ENCODE results near the gene SERPINA1.

Gene SERPINA1

GRCh38 chr14:94349276-94349675 is 39.1 kb downstream of the SERPINA1 start:
- DNase-seq (ENCODE audit: extremely low read depth in 1 of 2, low read depth in 1 of 2), result no peak

GRCh38 chr14:94348836-94349235 is 39.6 kb downstream of the SERPINA1 start:
- no peak for DNase-seq (ENCODE audit: extremely low read depth in 1 of 2, low read depth in 1 of 2)

- no peak for DNase-seq (ENCODE audit: extremely low read depth in 1 of 2, low read depth in 1 of 2)
These were observed 41.6 kb downstream of the SERPINA1 start for GRCh38 chr14:94346841-94347240.

GRCh38 chr14:94346065-94346786 is 42.2 kb downstream of the SERPINA1 start:
- peak in 1 of 2 donors; percentile 6 for DNase-seq (ENCODE audit: extremely low read depth in 1 of 2, low read depth in 1 of 2)

GRCh38 chr14:94345344-94346064 is 42.9 kb downstream of the SERPINA1 start:
- no peak for DNase-seq (ENCODE audit: extremely low read depth in 1 of 2, low read depth in 1 of 2)

GRCh38 chr14:94344389-94344788 is 44.0 kb downstream of the SERPINA1 start:
- no peak for DNase-seq (ENCODE audit: extremely low read depth in 1 of 2, low read depth in 1 of 2)

GRCh38 chr14:94343238-94344005 is 45.0 kb downstream of the SERPINA1 start:
- no peak for DNase-seq (ENCODE audit: extremely low read depth in 1 of 2, low read depth in 1 of 2)

- DNase-seq (ENCODE audit: extremely low read depth in 1 of 2, low read depth in 1 of 2), result no peak
These were observed 46.0 kb downstream of the SERPINA1 start for GRCh38 chr14:94342334-94342934.

GRCh38 chr14:94341656-94342333 is 46.6 kb downstream of the SERPINA1 start:
- DNase-seq (ENCODE audit: extremely low read depth in 1 of 2, low read depth in 1 of 2), result no peak

- no peak for DNase-seq (ENCODE audit: extremely low read depth in 1 of 2, low read depth in 1 of 2)
These were observed 47.9 kb downstream of the SERPINA1 start for GRCh38 chr14:94340533-94340932.

- DNase-seq (ENCODE audit: extremely low read depth in 1 of 2, low read depth in 1 of 2), result no peak
These were observed 50.4 kb downstream of the SERPINA1 start for GRCh38 chr14:94338023-94338422.

GRCh38 chr14:94337274-94337673 is 51.1 kb downstream of the SERPINA1 start:
- no peak for DNase-seq (ENCODE audit: extremely low read depth in 1 of 2, low read depth in 1 of 2)

GRCh38 chr14:94334872-94335271 is 53.5 kb downstream of the SERPINA1 start:
- DNase-seq (ENCODE audit: extremely low read depth in 1 of 2, low read depth in 1 of 2), result no peak

- DNase-seq (ENCODE audit: extremely low read depth in 1 of 2, low read depth in 1 of 2), result no peak
These were observed 55.8 kb downstream of the SERPINA1 start for GRCh38 chr14:94332587-94332986.

- no peak for DNase-seq (ENCODE audit: extremely low read depth in 1 of 2, low read depth in 1 of 2)
These were observed 56.3 kb downstream of the SERPINA1 start for GRCh38 chr14:94332063-94332583.

GRCh38 chr14:94331462-94331861 is 56.9 kb downstream of the SERPINA1 start:
- DNase-seq (ENCODE audit: extremely low read depth in 1 of 2, low read depth in 1 of 2), result no peak

GRCh38 chr14:94330857-94331256 is 57.5 kb downstream of the SERPINA1 start:
- DNase-seq (ENCODE audit: extremely low read depth in 1 of 2, low read depth in 1 of 2), result no peak

GRCh38 chr14:94330432-94330831 is 58.0 kb downstream of the SERPINA1 start:
- no peak for DNase-seq (ENCODE audit: extremely low read depth in 1 of 2, low read depth in 1 of 2)

- no peak for DNase-seq (ENCODE audit: extremely low read depth in 1 of 2, low read depth in 1 of 2)
These were observed 58.5 kb downstream of the SERPINA1 start for GRCh38 chr14:94329857-94330256.

- DNase-seq (ENCODE audit: extremely low read depth in 1 of 2, low read depth in 1 of 2), result no peak
These were observed 60.2 kb downstream of the SERPINA1 start for GRCh38 chr14:94328196-94328595.
